Central memory CD8-positive, alpha-beta T cell (primary cell): ENCODE results near the gene SLC35E1.
"Not testable (repeated sequence)": the region's sequence is repeated elsewhere in the genome, so short reads cannot be mapped to it uniquely, and the experiment has no call there.

Experiments used
- ATAC-seq: fragments of 150-1000 bp; cut with Tn5 transposase; replicated peaks from 2 replicates; pipeline ENCODE4 v1.10.0; 2022; ENCODE audit warnings: mild to moderate bottlenecking, moderate FRiP score, moderate number of reproducible peaks; ENCODE audit not compliant: poor library complexity, severe bottlenecking; ENCODE audit errors: extremely low read depth
- DNase-seq, 2 donors: peaks; one replicate each; pipeline ENCODE4 v3.0.0; 2021; ENCODE audit warnings: low spot score in 2 of 2
- H3K27ac Mint-ChIP-seq: one replicate; pipeline ENCODE4 v1.8.0; 2022; ENCODE audit warnings: low read depth, mild to moderate bottlenecking, moderate library complexity, mixed read lengths
- H3K27me3 Mint-ChIP-seq: one replicate; pipeline ENCODE4 v1.8.0; 2022; ENCODE audit warnings: mixed read lengths
- H3K36me3 Mint-ChIP-seq: one replicate; pipeline ENCODE4 v1.8.0; 2022; ENCODE audit warnings: mild to moderate bottlenecking, moderate library complexity, mixed read lengths; ENCODE audit not compliant: insufficient read depth
- H3K4me1 Mint-ChIP-seq: one replicate; pipeline ENCODE4 v1.8.0; 2022; ENCODE audit warnings: mixed read lengths
- H3K4me3 Mint-ChIP-seq: one replicate; pipeline ENCODE4 v1.8.0; 2022; ENCODE audit warnings: mild to moderate bottlenecking, moderate library complexity, mixed read lengths
- H3K9me3 Mint-ChIP-seq: one replicate; pipeline ENCODE4 v1.8.0; 2022; ENCODE audit warnings: mixed read lengths

The SLC35E1 gene

DNA sequence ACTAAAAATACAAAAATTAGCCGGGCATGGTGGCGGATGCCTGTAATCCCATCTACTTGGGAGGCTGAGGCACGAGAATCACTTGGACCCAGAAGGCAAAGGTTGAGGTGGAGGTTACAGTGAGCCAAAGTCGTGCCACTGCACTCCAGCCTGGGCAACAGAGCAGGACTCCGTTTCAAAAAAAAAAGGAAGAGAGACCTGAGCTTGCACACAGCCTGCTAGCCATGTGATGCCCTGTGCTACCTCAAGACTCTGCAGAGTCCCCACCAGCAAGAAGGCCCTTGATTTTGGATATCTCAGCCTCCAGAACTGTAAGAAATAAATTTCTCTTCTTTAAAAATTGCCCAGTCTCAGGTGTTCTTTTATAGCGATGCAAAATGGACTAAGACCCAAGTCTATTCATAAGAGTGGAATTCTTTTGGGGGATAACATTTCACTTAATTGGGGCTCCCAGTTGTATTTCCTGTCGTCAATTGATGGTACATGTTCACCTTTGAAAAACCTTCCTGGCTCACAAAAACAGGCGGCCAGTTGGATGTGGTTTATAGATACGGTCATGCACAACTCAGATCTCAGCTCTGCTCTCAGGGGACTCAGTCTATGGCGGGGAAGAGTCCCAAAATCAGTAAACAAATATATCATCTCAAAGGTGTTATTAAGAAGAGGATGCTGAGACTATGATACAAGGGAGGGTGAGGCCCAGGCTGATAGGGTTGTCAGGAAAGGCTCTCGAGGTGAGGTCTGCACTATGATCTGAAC is 27.6 kb downstream of the SLC35E1 start:
- Mint-ChIP-seq H3K27me3 (no peaks in the 10 kb centered on the region), H3K4me3 (peak overlapping the region; percentile 9), H3K36me3 (peaks cover 13% of the 10 kb centered on the region), H3K9me3 (no peaks in the 10 kb centered on the region), H3K4me1 (peaks cover 30% of the 10 kb centered on the region), H3K27ac (peak overlapping the region; percentile 32)
- DNase-seq (no peak), ATAC-seq (no peak)

DNA sequence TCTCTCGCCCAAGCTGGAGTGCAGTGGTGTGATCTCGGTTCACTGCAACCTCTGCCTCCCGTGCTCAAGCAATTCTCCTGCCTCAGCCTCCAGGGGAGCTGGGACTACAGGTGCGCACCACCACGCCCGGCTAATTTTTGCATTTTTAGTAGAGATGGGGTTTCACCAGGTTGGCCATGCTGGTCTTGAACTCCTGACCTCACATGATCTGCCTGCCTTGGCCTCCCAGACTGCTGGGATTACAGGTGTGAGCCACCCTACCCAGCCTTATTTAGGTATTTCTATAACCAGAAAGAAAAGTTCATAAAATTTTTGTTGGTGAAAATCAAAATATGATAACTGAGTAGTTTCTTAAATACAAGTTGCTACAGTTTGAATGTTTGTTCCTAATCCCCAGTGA is 28.5 kb downstream of the SLC35E1 start:
- DNase-seq = not testable (repeated sequence)

DNA sequence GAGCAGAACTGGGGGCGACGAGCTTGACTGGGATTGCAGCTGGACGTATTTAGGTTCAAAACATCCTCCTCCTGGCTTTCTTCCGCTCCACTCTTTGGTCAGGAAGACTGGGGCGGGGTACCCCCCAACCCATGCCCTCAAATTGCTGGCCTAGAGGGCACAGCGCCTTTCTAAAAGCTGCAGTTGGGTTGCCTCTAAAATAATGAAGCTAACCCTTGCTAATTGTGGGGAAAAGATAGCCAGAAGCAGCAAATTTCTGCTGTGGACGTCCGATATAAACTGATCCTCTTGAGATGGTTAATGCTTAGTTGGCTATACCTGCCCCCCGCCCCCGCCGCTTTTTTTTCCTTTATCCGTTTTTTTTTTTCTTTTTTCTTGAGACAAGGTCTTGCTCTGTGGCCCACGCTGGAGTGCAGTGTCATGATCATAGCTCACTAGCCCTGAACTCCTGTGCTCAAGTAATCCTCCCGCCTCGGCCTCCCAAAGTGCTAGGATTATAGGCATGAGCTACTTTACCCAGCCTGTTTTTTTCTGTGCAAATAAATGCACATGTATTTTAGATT is 29.2 kb downstream of the SLC35E1 start:
- DNase-seq (no peak), ATAC-seq (no peak)
- peaks cover 46% of the 10 kb centered on the region for H3K4me1 Mint-ChIP-seq
- peak overlapping the region; percentile 94 for H3K4me3 Mint-ChIP-seq
- H3K27ac Mint-ChIP-seq = peak overlapping the region; percentile 89
- no peaks in the 10 kb centered on the region for H3K9me3 Mint-ChIP-seq
- no peaks in the 10 kb centered on the region for H3K27me3 Mint-ChIP-seq
- H3K36me3 Mint-ChIP-seq = peaks cover 13% of the 10 kb centered on the region

More for the DNA sequence above, 28.5 kb downstream of the SLC35E1 start:
- H3K9me3 Mint-ChIP-seq, H3K27me3 Mint-ChIP-seq, ATAC-seq: not testable (repeated sequence)
- H3K36me3 Mint-ChIP-seq = peaks cover 13% of the 10 kb centered on the region
- H3K4me1 Mint-ChIP-seq = peaks cover 38% of the 10 kb centered on the region
- peak overlapping the region; percentile 89 for H3K27ac Mint-ChIP-seq
- peak overlapping the region; percentile 94 for H3K4me3 Mint-ChIP-seq

DNA sequence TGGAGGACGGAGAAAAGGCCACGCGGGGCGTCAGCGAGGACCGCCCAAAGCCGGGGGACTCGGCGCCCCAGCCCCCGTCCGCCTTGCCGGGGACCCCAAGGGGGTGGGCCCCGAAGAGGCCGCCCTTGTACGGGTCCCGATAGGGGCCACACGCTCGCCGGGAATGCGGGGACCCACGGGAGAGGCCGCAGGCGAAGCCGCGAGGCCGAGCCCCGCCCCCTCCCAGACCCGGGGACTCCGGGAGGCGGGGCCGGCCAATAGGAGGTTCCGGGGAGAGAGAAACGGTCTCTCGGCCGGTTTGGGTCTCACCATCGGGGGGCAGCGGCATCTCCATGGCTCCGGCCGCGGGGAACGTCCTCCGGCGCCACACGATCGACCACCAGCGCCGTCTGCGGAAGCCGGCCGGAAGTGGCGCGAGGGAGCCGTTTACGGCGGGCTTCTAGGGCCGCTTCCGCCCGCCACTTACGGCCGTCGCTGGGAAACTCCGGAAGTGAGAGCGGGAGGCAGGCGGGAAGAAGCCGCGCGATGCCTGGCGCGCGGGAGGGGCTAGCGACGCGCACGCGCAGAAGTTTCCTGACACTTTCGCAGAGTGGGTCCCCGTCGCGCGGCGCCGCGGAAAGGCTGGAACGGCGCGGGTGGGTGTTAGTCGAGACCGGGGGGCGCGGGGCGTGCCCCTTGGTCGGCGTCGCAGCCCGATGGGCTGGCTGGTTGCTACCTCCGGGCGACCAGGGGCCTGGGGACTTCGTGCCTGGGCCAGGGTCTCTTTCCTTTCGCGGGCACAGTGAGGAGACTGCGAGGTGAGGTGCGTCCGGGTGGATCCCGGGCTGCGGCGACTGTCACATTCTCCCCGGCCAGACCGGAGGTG is 29.9 kb downstream of the SLC35E1 start, which contains the start of gene CHERP:
Gene CHERP, minus strand, starts transcription at position 393 of the 865 bp plus-strand sequence. Its CDS starts 59 bp downstream, at position 334.
- no peaks in the 10 kb centered on the region for H3K27me3 Mint-ChIP-seq
- H3K27ac Mint-ChIP-seq = peak within 1 kb of the TSS; percentile 89
- H3K4me3 Mint-ChIP-seq = peak within 1 kb of the TSS; percentile 94
- peak; percentile 82 for ATAC-seq
- peaks cover 18% of the 10 kb centered on the region for H3K36me3 Mint-ChIP-seq
- no peaks in the 10 kb centered on the region for H3K9me3 Mint-ChIP-seq
- H3K4me1 Mint-ChIP-seq = peaks cover 53% of the 10 kb centered on the region
- DNase-seq = peak; percentile 86 to 90

DNA sequence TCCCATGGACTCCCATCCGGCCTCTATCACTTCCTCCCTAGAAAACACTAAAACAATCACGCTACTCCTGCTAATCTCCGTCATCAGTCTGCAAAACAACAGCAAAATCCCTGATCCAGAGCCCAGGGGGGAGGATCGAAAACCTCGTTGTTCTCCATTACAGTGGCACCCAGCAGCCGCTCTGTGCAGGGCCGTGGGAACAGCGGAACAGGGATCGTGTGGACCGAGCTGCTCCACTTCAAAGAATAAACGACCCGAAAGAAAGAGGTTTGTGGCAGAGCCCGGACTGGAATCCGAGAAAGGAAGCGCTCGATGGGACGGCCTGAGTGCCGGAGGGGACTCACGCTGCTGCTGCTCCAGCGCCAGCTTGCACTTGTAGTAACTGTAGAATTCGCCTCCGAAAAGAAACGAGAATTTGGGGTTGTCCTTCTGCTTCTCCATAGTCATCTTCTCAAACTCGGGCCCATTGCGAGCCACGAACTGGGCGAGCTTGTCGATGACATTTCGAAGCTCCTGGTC is 30.6 kb downstream of the SLC35E1 start:
- H3K27ac Mint-ChIP-seq = peak overlapping the region; percentile 89
- ATAC-seq = no peak
- no peaks in the 10 kb centered on the region for H3K9me3 Mint-ChIP-seq
- DNase-seq = no peak
- peak overlapping the region; percentile 94 for H3K4me3 Mint-ChIP-seq
- H3K27me3 Mint-ChIP-seq = no peaks in the 10 kb centered on the region
- H3K36me3 Mint-ChIP-seq = peaks cover 18% of the 10 kb centered on the region
- peaks cover 59% of the 10 kb centered on the region for H3K4me1 Mint-ChIP-seq

DNA sequence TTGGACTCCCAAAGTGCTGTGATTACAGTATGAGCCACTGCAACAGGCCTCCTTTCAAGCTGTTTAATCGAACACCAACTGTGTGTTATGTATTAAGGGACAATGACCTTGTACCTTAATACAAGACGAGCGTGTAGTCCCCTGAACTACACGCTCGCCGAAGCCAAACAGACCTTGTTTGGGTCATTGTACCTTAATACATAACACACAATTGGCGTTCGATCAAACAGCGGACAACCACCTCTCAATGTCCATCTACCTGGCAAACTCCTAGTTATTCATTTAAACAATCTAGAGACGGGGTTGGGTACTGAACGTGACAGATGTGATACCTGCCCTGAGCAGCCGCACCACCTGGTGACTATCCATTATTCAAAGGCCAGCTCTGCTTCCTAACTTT is 31.3 kb downstream of the SLC35E1 start:
- Mint-ChIP-seq H3K36me3 (peaks cover 19% of the 10 kb centered on the region), H3K4me3 (peak overlapping the region; percentile 94), H3K27me3 (no peaks in the 10 kb centered on the region), H3K27ac (peak overlapping the region; percentile 89), H3K4me1 (peaks cover 62% of the 10 kb centered on the region), H3K9me3 (no peaks in the 10 kb centered on the region)
- DNase-seq (no peak), ATAC-seq (no peak)

DNA sequence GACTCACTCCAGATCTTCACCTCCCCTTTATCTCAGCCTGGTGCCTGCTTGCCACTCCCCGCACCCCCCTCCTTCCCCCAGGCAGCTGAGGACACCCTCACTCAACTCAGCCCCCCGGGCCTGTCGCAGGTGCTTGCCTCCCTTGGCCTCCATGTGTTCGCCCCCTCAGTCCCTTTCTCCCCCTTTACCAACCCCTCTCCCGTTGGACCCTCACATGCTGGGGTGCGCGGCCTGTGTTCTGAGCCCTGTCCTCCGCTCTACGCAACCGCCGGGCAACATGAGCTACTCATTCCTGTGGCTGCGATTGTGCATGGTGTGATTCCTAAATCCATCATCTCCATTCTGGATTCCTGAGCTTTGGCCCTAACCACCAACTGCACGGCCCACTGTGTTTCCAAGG is 35.1 kb downstream of the SLC35E1 start:
- peaks cover 34% of the 10 kb centered on the region for H3K36me3 Mint-ChIP-seq
- peak overlapping the region; percentile 47 for H3K27ac Mint-ChIP-seq
- peaks cover 44% of the 10 kb centered on the region for H3K4me1 Mint-ChIP-seq

DNA sequence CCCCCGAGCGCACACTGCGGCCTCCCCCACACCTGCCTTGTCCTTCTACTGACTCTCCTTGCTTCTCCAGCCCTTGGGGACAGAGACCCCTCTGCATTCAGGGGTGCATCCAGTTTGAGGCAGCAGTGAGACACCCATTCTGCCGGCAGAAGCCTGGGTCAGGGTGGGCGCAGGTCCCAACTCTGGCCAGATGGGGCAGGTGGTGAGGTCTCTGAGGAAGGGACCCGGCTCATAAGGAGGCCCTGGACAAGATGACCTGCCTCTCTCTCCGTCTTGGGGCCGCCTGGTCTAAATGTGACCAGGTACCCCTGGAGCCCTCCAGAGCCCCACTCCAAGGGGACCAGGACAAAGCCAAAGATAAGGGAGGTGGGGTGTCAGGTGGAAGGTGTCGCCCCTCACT is 36.1 kb downstream of the SLC35E1 start:
- peaks cover 31% of the 10 kb centered on the region for H3K36me3 Mint-ChIP-seq
- H3K4me3 Mint-ChIP-seq = no peak overlapping the region
- no peak overlapping the region for H3K27ac Mint-ChIP-seq
- DNase-seq (no peak), ATAC-seq (no peak)
- H3K4me1 Mint-ChIP-seq = peaks cover 42% of the 10 kb centered on the region
- no peaks in the 10 kb centered on the region for H3K9me3 Mint-ChIP-seq
- H3K27me3 Mint-ChIP-seq = no peaks in the 10 kb centered on the region

More for the DNA sequence above, 35.1 kb downstream of the SLC35E1 start:
- DNase-seq (no peak), ATAC-seq (no peak)
- no peaks in the 10 kb centered on the region for H3K27me3 Mint-ChIP-seq
- peak overlapping the region; percentile 1 for H3K4me3 Mint-ChIP-seq
- no peaks in the 10 kb centered on the region for H3K9me3 Mint-ChIP-seq

DNA sequence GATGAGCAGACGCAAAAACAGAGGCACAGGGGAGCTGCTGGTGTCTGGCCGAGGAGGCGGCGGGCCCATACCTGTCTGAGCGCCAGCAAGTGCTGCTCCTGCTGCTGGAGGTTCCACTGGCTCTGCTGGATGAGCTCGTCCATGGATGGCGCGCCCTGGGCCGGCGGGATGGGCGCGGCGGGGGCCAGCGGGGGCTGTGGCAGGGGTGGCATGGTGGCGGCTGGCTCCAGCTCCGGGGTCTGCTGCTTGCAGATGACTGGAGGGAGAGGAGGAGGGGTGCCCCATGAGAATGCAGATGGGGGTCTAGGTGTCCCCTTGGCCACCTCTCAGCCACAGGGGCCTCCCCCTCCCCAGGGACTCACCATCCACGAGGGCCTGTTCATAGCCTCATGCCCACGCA is 36.8 kb downstream of the SLC35E1 start:
- DNase-seq (no peak), ATAC-seq (no peak)
- H3K4me3 Mint-ChIP-seq = no peak overlapping the region
- H3K27me3 Mint-ChIP-seq = no peaks in the 10 kb centered on the region
- peaks cover 30% of the 10 kb centered on the region for H3K36me3 Mint-ChIP-seq
- H3K9me3 Mint-ChIP-seq = no peaks in the 10 kb centered on the region
- H3K4me1 Mint-ChIP-seq = peaks cover 42% of the 10 kb centered on the region
- H3K27ac Mint-ChIP-seq = no peak overlapping the region

DNA sequence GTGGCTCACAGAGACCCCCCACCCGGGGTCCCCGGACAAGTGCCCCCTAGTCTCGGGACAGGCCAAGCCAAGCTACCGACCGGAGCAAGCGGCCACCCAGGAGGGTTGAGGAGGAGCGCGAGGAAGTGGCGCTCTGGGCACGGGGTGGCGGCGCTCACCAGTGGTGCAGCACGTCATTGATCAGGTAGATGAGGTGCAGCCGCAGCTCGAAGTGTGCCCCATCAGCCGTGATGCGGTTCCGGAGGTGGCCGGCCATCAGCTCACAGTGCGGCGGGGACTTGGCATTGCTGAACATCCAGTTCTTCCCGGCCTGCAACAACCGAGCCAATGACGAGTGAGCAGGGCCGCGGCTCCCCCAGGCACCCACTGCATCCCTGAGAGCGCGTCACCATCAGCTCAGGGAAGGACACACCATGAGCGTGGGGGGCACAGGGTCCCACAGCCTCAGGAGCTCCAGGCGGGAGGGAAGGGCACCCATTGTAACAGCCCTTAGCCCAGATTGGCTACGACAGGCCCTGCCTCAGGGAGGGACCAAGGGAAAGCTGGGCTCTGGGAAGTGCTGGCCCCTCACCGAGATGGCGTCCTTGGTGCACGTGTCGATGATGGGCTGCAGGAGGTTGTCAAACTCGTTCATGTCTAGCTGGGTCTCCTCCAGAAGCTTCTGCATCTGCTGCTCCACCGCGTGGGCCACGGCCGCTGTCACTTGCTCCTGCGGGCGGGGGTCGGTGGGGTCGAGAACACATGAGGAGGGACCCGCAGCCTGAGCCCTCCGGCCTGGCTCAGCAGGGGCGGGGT is 39.6 kb downstream of the SLC35E1 start:
- H3K4me1 Mint-ChIP-seq = peaks cover 17% of the 10 kb centered on the region
- ATAC-seq (no peak), DNase-seq (no peak)
- H3K27me3 Mint-ChIP-seq = no peaks in the 10 kb centered on the region
- H3K36me3 Mint-ChIP-seq = peaks cover 38% of the 10 kb centered on the region
- H3K4me3 Mint-ChIP-seq = no peak overlapping the region
- no peaks in the 10 kb centered on the region for H3K9me3 Mint-ChIP-seq
- H3K27ac Mint-ChIP-seq = no peak overlapping the region

DNA sequence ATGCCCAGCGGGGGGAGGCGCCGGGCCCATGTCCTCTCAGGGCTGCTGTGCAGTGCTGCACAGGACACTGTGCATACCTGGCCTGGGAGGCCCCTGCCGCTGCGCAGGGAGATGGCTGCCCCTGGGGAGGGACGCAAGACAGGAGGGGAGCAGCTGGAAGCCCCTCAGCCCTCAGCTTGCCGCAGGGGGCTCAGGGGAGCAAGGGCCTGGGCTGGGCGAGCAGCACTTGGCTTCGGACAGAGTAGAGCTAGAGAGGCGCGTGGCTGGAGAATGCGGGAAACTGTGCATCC is 40.9 kb downstream of the SLC35E1 start:
- Mint-ChIP-seq H3K27me3 (no peaks in the 10 kb centered on the region), H3K4me1 (peaks cover 5% of the 10 kb centered on the region), H3K27ac (no peak overlapping the region), H3K4me3 (no peak overlapping the region), H3K36me3 (peaks cover 43% of the 10 kb centered on the region), H3K9me3 (no peaks in the 10 kb centered on the region)
- DNase-seq = no peak
- ATAC-seq = no peak
